Measurements from ENCODE around the gene GPR132. TPM values are rescaled to one million over a fixed set of nuclear protein-coding genes. Genes with fewer than 3 reads are reported as not detected.

The GPR132 gene
- total and polyA plus RNA-seq, 2 experiments from 2014 or later: 0.14 TPM; not detected in 1

DNA sequence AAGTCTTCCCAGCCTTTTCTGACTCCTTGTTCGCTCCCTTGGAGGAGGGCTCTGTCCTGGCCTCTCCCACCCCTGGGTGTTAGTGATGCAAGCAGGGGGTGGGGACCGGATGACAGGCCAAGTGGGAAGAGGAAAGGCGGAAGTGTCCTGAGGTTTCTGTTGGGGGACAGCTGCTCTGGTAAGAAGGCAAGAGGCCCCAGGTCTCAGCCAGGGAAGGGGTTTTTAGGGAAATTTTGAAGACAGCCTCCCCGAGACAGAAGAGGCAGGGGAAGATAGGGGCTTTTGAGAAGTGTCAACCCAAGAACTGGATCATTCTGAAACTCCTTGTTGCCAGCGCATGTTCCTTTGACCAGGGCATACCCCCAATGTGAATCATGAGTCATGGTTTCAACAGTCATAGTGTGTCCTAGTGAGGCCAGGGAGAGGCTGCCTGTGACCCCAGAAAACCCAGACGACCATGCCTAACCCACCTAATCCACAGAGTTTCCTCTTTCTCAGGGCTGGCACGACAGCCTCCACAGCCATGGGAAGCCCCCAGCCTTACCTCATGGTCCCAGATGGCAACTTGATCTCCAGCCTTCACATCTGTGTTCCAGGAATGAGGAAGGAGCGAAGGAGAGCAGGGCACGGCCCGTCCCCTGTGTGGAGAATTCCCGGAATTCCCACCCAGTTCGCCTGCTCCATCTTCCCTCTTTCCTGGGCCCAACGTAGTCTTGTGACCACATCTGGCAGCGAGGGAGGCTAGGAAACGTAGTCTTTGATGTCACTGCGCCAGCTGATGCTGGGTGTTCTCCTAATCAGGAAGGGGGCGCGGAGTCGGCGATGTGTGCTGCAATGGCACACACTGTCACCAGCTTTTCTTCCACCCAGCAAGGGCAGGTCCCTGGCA lies 4.9 kb upstream of the GPR132 start (continued):
- TF ChIP-seq STAT1 (IDR thresholded peaks at IDR 0.05; ENCODE audit: unreplicated experiment) (no peak), CREB1 (CRISPR knock-in tag; IDR thresholded peaks at IDR 0.05; ENCODE audit: low read depth) (no peak), POLR2AphosphoS5 (IDR thresholded peaks at IDR 0.05; ENCODE audit: low read depth) (no peak), NANOG (IDR thresholded peaks at IDR 0.05; ENCODE audit: borderline replicate concordance) (no peak)
- TF ChIP-seq, protein P1, sequence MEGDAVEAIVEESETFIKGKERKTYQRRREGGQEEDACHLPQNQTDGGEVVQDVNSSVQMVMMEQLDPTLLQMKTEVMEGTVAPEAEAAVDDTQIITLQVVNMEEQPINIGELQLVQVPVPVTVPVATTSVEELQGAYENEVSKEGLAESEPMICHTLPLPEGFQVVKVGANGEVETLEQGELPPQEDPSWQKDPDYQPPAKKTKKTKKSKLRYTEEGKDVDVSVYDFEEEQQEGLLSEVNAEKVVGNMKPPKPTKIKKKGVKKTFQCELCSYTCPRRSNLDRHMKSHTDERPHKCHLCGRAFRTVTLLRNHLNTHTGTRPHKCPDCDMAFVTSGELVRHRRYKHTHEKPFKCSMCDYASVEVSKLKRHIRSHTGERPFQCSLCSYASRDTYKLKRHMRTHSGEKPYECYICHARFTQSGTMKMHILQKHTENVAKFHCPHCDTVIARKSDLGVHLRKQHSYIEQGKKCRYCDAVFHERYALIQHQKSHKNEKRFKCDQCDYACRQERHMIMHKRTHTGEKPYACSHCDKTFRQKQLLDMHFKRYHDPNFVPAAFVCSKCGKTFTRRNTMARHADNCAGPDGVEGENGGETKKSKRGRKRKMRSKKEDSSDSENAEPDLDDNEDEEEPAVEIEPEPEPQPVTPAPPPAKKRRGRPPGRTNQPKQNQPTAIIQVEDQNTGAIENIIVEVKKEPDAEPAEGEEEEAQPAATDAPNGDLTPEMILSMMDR (conservative IDR thresholded peaks at IDR 0.05; ENCODE audit: low read depth in 2 of 2): no peak

DNA sequence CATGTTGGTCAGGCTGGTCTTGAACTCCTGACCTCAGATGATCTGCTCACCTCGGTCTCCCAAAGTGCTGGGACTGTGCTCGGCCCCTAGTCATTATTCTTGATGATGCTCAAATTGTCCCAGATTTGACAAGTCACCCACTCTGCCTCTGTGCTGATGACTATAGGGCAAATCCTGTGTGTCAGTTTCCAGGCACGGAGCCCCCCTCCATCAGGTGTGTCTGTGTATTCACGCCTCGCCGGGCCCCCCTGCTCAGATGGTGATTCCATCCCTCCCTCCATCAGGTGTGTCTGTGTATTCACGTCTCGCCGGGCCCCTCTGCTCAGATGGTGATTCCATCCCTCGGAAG lies 4.3 kb upstream of the GPR132 start:
- Histone ChIP-seq H3F3A (replicated peaks; ENCODE audit: low read depth) (no peaks in the 10 kb centered on the region), H3K27me3 (ENCODE audit: insufficient read depth) (no peaks in the 10 kb centered on the region), H3K4me1 (ENCODE audit: insufficient read depth) (no peaks in the 10 kb centered on the region), H3K9me2 (ENCODE audit: insufficient read depth) (no peaks in the 10 kb centered on the region), H3K27ac (ENCODE audit: low read depth) (no peak overlapping the region), H3K79me2 (replicated peaks; ENCODE audit: insufficient read depth) (no peaks in the 10 kb centered on the region), H2AFZ (no peak overlapping the region), H3K36me3 (ENCODE audit: insufficient read depth) (no peaks in the 10 kb centered on the region), H4K20me1 (replicated peaks; ENCODE audit: insufficient read depth) (no peaks in the 10 kb centered on the region), H3K4me3 (no peak overlapping the region), H3K4me2 (no peak overlapping the region)
- no peak for DNase-seq (ENCODE audit: low spot score)
- H3K4me3 Mint-ChIP-seq: no peak overlapping the region
- ATAC-seq: no peak
- no peaks in the 10 kb centered on the region for H3K9me3 Mint-ChIP-seq
- peaks cover 19% of the 10 kb centered on the region for H3K27me3 Mint-ChIP-seq (ENCODE audit: insufficient read depth, low read depth, poor library complexity)
- no peaks in the 10 kb centered on the region for H3K36me3 Mint-ChIP-seq (ENCODE audit: low read depth)
- peaks cover 6% of the 10 kb centered on the region; the same call in 1 of the 3 replicates for H3K4me1 Mint-ChIP-seq
- no peak overlapping the region for H3K27ac Mint-ChIP-seq
- TF ChIP-seq, protein P2, sequence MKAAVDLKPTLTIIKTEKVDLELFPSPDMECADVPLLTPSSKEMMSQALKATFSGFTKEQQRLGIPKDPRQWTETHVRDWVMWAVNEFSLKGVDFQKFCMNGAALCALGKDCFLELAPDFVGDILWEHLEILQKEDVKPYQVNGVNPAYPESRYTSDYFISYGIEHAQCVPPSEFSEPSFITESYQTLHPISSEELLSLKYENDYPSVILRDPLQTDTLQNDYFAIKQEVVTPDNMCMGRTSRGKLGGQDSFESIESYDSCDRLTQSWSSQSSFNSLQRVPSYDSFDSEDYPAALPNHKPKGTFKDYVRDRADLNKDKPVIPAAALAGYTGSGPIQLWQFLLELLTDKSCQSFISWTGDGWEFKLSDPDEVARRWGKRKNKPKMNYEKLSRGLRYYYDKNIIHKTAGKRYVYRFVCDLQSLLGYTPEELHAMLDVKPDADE (IDR thresholded peaks at IDR 0.05): no peak
- TF ChIP-seq STAT1 (IDR thresholded peaks at IDR 0.05; ENCODE audit: unreplicated experiment) (no peak), ZNF114 (CRISPR knock-in tag; IDR thresholded peaks at IDR 0.05) (no peak), ZNF331 (CRISPR knock-in tag; IDR thresholded peaks at IDR 0.05; ENCODE audit: low read depth) (no peak), EZH2 (IDR thresholded peaks at IDR 0.05; ENCODE audit: low read depth, unreplicated experiment) (no peak), NANOG (IDR thresholded peaks at IDR 0.05; ENCODE audit: borderline replicate concordance) (no peak), EZH2phosphoT487 (IDR thresholded peaks at IDR 0.05; ENCODE audit: unreplicated experiment) (no peak)
- TF ChIP-seq, protein P3, sequence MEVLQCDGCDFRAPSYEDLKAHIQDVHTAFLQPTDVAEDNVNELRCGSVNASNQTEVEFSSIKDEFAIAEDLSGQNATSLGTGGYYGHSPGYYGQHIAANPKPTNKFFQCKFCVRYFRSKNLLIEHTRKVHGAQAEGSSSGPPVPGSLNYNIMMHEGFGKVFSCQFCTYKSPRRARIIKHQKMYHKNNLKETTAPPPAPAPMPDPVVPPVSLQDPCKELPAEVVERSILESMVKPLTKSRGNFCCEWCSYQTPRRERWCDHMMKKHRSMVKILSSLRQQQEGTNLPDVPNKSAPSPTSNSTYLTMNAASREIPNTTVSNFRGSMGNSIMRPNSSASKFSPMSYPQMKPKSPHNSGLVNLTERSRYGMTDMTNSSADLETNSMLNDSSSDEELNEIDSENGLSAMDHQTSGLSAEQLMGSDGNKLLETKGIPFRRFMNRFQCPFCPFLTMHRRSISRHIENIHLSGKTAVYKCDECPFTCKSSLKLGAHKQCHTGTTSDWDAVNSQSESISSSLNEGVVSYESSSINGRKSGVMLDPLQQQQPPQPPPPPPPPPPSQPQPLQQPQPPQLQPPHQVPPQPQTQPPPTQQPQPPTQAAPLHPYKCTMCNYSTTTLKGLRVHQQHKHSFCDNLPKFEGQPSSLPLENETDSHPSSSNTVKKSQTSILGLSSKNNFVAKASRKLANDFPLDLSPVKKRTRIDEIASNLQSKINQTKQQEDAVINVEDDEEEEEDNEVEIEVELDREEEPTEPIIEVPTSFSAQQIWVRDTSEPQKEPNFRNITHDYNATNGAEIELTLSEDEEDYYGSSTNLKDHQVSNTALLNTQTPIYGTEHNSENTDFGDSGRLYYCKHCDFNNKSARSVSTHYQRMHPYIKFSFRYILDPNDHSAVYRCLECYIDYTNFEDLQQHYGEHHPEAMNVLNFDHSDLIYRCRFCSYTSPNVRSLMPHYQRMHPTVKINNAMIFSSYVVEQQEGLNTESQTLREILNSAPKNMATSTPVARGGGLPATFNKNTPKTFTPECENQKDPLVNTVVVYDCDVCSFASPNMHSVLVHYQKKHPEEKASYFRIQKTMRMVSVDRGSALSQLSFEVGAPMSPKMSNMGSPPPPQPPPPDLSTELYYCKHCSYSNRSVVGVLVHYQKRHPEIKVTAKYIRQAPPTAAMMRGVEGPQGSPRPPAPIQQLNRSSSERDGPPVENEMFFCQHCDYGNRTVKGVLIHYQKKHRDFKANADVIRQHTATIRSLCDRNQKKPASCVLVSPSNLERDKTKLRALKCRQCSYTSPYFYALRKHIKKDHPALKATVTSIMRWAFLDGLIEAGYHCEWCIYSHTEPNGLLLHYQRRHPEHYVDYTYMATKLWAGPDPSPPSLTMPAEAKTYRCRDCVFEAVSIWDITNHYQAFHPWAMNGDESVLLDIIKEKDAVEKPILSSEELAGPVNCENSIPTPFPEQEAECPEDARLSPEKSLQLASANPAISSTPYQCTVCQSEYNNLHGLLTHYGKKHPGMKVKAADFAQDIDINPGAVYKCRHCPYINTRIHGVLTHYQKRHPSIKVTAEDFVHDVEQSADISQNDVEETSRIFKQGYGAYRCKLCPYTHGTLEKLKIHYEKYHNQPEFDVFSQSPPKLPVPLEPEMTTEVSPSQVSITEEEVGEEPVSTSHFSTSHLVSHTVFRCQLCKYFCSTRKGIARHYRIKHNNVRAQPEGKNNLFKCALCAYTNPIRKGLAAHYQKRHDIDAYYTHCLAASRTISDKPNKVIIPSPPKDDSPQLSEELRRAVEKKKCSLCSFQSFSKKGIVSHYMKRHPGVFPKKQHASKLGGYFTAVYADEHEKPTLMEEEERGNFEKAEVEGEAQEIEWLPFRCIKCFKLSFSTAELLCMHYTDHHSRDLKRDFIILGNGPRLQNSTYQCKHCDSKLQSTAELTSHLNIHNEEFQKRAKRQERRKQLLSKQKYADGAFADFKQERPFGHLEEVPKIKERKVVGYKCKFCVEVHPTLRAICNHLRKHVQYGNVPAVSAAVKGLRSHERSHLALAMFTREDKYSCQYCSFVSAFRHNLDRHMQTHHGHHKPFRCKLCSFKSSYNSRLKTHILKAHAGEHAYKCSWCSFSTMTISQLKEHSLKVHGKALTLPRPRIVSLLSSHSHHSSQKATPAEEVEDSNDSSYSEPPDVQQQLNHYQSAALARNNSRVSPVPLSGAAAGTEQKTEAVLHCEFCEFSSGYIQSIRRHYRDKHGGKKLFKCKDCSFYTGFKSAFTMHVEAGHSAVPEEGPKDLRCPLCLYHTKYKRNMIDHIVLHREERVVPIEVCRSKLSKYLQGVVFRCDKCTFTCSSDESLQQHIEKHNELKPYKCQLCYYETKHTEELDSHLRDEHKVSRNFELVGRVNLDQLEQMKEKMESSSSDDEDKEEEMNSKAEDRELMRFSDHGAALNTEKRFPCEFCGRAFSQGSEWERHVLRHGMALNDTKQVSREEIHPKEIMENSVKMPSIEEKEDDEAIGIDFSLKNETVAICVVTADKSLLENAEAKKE (CRISPR knock-in tag; IDR thresholded peaks at IDR 0.05): no peak
- TF ChIP-seq, protein P4, sequence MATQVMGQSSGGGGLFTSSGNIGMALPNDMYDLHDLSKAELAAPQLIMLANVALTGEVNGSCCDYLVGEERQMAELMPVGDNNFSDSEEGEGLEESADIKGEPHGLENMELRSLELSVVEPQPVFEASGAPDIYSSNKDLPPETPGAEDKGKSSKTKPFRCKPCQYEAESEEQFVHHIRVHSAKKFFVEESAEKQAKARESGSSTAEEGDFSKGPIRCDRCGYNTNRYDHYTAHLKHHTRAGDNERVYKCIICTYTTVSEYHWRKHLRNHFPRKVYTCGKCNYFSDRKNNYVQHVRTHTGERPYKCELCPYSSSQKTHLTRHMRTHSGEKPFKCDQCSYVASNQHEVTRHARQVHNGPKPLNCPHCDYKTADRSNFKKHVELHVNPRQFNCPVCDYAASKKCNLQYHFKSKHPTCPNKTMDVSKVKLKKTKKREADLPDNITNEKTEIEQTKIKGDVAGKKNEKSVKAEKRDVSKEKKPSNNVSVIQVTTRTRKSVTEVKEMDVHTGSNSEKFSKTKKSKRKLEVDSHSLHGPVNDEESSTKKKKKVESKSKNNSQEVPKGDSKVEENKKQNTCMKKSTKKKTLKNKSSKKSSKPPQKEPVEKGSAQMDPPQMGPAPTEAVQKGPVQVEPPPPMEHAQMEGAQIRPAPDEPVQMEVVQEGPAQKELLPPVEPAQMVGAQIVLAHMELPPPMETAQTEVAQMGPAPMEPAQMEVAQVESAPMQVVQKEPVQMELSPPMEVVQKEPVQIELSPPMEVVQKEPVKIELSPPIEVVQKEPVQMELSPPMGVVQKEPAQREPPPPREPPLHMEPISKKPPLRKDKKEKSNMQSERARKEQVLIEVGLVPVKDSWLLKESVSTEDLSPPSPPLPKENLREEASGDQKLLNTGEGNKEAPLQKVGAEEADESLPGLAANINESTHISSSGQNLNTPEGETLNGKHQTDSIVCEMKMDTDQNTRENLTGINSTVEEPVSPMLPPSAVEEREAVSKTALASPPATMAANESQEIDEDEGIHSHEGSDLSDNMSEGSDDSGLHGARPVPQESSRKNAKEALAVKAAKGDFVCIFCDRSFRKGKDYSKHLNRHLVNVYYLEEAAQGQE (IDR thresholded peaks at IDR 0.05; ENCODE audit: unreplicated experiment): no peak
